ENCODE measurements around the gene ANKRD63.

ANKRD63 gene

GRCh38 chr15:40263024-40263754 lies 19.7 kb downstream of the ANKRD63 start:
- H3K4me1 ChIP-seq: no peaks in the 10 kb centered on the region
- no peaks in the 10 kb centered on the region for H3K27me3 ChIP-seq (ENCODE audit: low read depth)
- H3K4me3 ChIP-seq: no peak overlapping the region
- in situ Hi-C loops (cut with MboI; ENCODE audit: low sequenced_read_pairs): loop anchor here (25.0 kb wide), 1 partner anchor 476 kb away; the partner anchor contains the start of gene FSIP1
- no peak for DNase-seq (ENCODE audit: low spot score in 2 of 2)
- no peaks in the 10 kb centered on the region for H3K36me3 ChIP-seq (replicated peaks)
- no peaks in the 10 kb centered on the region for H3K9me3 ChIP-seq

- in situ Hi-C loops (cut with MboI; ENCODE audit: low sequenced_read_pairs): loop anchor here (25.0 kb wide), 1 partner anchor 472 kb away; the partner anchor contains the start of gene FSIP1
- Histone ChIP-seq H3K4me1 (no peaks in the 10 kb centered on the region), H3K4me3 (no peak overlapping the region), H3K27me3 (ENCODE audit: low read depth) (no peaks in the 10 kb centered on the region), H3K9me3 (no peaks in the 10 kb centered on the region), H3K36me3 (replicated peaks) (no peaks in the 10 kb centered on the region)
- no peak for DNase-seq (ENCODE audit: low spot score in 2 of 2)
These were observed 23.8 kb downstream of the ANKRD63 start for GRCh38 chr15:40259021-40259420.

DNA sequence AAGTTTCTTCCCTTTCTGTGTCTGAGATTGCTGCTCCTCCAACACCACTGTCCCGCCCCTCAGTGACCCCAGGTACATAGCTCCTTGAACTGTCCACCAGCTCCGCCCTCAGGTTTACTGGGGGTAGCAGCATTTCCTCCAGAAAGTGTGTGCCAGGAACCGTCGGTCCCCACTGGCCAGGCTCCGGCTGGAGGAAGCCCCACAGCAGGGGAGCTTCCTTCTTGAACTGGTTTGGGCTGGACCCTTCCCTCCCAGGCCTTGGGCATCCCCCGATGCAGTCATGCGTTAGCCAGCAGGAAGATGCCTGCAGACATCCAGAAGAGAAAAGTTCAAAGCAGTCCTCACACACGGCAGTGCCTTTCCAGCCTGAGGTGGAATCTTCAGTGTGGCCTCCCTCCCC lies 24.3 kb downstream of the ANKRD63 start:
- Histone ChIP-seq H3K36me3 (replicated peaks) (no peaks in the 10 kb centered on the region), H3K4me1 (no peaks in the 10 kb centered on the region), H3K4me3 (no peak overlapping the region), H3K9me3 (no peaks in the 10 kb centered on the region), H3K27me3 (ENCODE audit: low read depth) (no peaks in the 10 kb centered on the region)
- DNase-seq (ENCODE audit: low spot score in 2 of 2): no peak
- in situ Hi-C loops (cut with MboI; ENCODE audit: low sequenced_read_pairs): loop anchor here (25.0 kb wide), 1 partner anchor 471 kb away; the partner anchor contains the start of gene FSIP1

DNA sequence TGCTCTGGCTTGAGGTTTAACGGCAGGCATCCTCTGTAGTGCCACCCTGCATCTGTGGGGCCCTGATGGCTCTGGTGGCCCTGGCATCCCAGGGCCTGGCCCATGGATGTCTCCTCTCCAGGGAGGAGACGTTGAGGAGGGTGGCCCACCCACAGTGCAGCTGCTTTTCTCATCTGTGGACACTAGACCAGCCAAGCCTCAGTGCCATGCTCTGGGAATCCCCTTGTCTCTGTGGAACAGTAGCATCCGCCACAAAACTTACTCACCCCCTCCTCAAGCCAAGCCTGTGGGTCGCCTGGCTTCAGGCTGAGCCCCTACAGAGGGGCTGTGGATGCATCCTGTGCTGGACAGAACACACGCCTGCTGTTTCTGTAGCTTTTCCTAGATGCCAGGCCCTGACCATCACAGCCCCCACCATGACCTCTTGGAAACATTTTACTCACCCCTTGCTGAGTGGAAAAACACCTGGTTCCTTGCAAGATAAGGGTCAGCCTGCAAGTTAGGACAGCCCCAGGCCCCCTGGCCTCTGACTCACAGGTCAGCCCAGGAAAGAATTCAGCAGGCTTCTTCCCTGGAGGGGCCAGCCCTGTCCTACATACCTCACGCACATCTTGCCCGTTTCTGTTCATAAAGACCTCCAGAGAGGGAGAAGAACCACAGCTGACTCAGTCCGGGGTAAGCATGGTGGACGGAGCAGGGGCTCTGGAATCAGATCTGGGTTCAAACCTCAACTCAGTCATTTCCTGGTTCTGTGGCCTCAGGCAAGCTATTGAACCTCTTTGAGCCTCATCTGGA lies 25.0 kb downstream of the ANKRD63 start:
- no peak for DNase-seq (ENCODE audit: low spot score in 2 of 2)
- Histone ChIP-seq H3K4me3 (no peak overlapping the region), H3K4me1 (peaks cover 5% of the 10 kb centered on the region), H3K9me3 (no peaks in the 10 kb centered on the region), H3K27me3 (ENCODE audit: low read depth) (no peaks in the 10 kb centered on the region), H3K36me3 (replicated peaks) (no peaks in the 10 kb centered on the region)
- in situ Hi-C loops (cut with MboI; ENCODE audit: low sequenced_read_pairs): loop anchor here (25.0 kb wide), 1 partner anchor 471 kb away; the partner anchor contains the start of gene FSIP1

- H3K36me3 ChIP-seq (replicated peaks): no peaks in the 10 kb centered on the region
- peaks cover 8% of the 10 kb centered on the region for H3K4me1 ChIP-seq
- no peak overlapping the region for H3K4me3 ChIP-seq
- no peaks in the 10 kb centered on the region for H3K27me3 ChIP-seq (ENCODE audit: low read depth)
- no peak for DNase-seq (ENCODE audit: low spot score in 2 of 2)
- no peaks in the 10 kb centered on the region for H3K9me3 ChIP-seq
- in situ Hi-C loops (cut with MboI; ENCODE audit: low sequenced_read_pairs): loop anchor here (25.0 kb wide), 1 partner anchor 469 kb away; the partner anchor contains the start of gene FSIP1
These were observed 26.1 kb downstream of the ANKRD63 start for GRCh38 chr15:40256638-40257235.

GRCh38 chr15:40255033-40255432 lies 27.8 kb downstream of the ANKRD63 start:
- no peak overlapping the region for H3K4me3 ChIP-seq
- no peaks in the 10 kb centered on the region for H3K36me3 ChIP-seq (replicated peaks)
- H3K9me3 ChIP-seq: no peaks in the 10 kb centered on the region
- no peak for DNase-seq (ENCODE audit: low spot score in 2 of 2)
- peaks cover 8% of the 10 kb centered on the region for H3K4me1 ChIP-seq
- no peaks in the 10 kb centered on the region for H3K27me3 ChIP-seq (ENCODE audit: low read depth)
- in situ Hi-C loops (cut with MboI; ENCODE audit: low sequenced_read_pairs): loop anchor here (25.0 kb wide), 1 partner anchor 468 kb away; the partner anchor contains the start of gene FSIP1

DNA sequence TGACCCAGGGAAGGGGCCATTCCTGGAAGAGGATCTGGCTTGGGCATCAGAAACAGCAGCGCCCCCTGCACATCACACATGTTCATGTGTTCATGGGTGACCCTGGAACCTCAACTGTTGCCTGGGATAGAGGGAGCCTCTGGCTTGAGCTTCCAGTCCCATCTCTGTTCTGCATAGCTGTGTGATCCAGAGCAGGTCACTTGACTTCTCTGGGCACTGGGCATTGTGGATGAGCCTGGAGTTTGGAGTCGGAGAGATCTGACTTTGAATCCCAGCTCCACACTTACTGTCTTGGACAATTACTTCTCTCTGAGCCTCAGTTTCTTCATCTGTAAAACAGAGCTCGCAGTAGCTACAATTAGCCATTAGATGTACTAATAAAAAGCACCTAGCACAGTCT lies 28.4 kb downstream of the ANKRD63 start:
- Histone ChIP-seq H3K36me3 (replicated peaks) (no peaks in the 10 kb centered on the region), H3K9me3 (no peaks in the 10 kb centered on the region), H3K4me1 (peaks cover 8% of the 10 kb centered on the region), H3K4me3 (no peak overlapping the region), H3K27me3 (ENCODE audit: low read depth) (no peaks in the 10 kb centered on the region)
- in situ Hi-C loops (cut with MboI; ENCODE audit: low sequenced_read_pairs): loop anchor here (25.0 kb wide), 1 partner anchor 467 kb away; the partner anchor contains the start of gene FSIP1
- DNase-seq (ENCODE audit: low spot score in 2 of 2): no peak

DNA sequence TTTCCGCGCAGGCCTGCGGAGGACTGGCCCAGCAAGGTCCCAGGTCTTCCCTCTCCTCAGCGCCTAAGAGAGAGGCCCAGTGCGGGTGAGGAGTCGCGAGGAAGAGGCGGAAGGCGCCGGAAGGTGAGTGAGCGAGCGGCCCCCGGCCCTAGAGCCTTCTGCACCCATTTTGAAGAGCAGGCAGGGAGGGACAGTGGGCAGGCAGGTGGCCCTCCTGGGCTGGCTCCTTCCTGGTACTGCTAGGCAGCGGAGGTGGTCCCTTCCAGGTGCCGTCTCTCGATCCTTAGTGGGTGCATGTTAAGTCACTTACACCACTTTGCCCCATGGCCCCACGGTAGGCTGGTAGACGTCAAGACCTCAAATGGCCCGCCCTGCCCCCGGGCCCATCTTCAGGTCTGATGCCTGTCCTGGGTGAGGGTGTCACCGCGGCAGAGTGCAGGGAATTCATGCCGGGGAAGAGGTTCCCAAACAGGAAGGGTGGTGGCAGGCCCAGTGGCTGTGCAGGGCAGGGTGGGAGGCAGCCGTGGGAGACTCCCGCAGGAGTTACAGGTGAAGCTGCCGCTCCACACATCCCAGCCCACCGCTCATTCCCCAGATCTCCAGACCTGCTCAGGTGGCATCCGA lies 29.6 kb downstream of the ANKRD63 start:
- H3K4me3 ChIP-seq: peak overlapping the region; percentile 28
- H3K27me3 ChIP-seq (ENCODE audit: low read depth): no peaks in the 10 kb centered on the region
- no peak for DNase-seq (ENCODE audit: low spot score in 2 of 2)
- in situ Hi-C loops (cut with MboI; ENCODE audit: low sequenced_read_pairs): loop anchor here (25.0 kb wide), 1 partner anchor 466 kb away; the partner anchor contains the start of gene FSIP1
- no peaks in the 10 kb centered on the region for H3K9me3 ChIP-seq
- peaks cover 8% of the 10 kb centered on the region for H3K4me1 ChIP-seq
- H3K36me3 ChIP-seq (replicated peaks): no peaks in the 10 kb centered on the region

GRCh38 chr15:40252438-40253166 lies 30.3 kb downstream of the ANKRD63 start:
- no peaks in the 10 kb centered on the region for H3K27me3 ChIP-seq (ENCODE audit: low read depth)
- H3K9me3 ChIP-seq: no peaks in the 10 kb centered on the region
- in situ Hi-C loops (cut with MboI; ENCODE audit: low sequenced_read_pairs): loop anchor here (25.0 kb wide), 1 partner anchor 465 kb away; the partner anchor contains the start of gene FSIP1
- peaks cover 8% of the 10 kb centered on the region for H3K4me1 ChIP-seq
- DNase-seq (ENCODE audit: low spot score in 2 of 2): peak in 1 of 2 experiments; percentile 58
- H3K36me3 ChIP-seq (replicated peaks): no peaks in the 10 kb centered on the region
- H3K4me3 ChIP-seq: peak overlapping the region; percentile 28

- no peak for DNase-seq (ENCODE audit: low spot score in 2 of 2)
- Histone ChIP-seq H3K4me1 (peaks cover 8% of the 10 kb centered on the region), H3K4me3 (no peak overlapping the region), H3K9me3 (no peaks in the 10 kb centered on the region), H3K27me3 (ENCODE audit: low read depth) (no peaks in the 10 kb centered on the region), H3K36me3 (replicated peaks) (no peaks in the 10 kb centered on the region)
- in situ Hi-C loops (cut with MboI; ENCODE audit: low sequenced_read_pairs): loop anchor here (25.0 kb wide), 1 partner anchor 465 kb away; the partner anchor contains the start of gene FSIP1
These were observed 30.8 kb downstream of the ANKRD63 start for GRCh38 chr15:40252141-40252437.

DNA sequence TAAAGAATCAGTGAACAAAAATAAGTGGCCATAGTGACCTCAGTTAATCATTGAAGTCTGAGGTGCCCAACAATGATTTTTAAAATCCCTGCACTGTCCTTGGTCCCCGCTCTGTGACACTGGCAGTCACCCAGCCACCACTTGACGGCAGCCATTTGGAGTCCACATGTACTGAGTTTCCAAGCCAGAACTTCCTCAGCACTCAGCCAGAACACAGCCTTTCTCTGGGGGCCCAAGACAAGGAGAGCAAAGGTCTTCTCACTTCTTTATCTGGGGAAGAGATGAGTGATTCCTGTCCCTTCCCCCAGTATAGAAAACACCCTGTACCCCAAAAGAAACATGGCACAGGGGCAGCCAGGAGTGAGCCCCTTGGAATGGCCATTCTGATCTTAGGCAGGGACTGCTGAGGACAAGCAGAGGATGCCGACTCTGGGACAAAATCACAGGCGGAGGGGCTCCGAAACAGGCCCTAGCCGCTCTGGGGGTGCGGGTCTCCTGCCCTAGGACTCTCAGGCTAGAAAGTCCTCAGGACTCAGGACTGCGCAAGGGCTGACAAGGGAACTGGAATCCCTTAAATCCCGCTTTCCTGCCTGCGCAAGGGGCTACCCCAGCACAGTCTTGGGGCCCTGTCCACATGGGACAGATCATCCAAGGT lies 31.3 kb downstream of the ANKRD63 start:
- in situ Hi-C loops (cut with MboI; ENCODE audit: low sequenced_read_pairs): loop anchor here (25.0 kb wide), 1 partner anchor 464 kb away; the partner anchor contains the start of gene FSIP1
- DNase-seq (ENCODE audit: low spot score in 2 of 2): no peak
- Histone ChIP-seq H3K4me1 (peaks cover 8% of the 10 kb centered on the region), H3K9me3 (no peaks in the 10 kb centered on the region), H3K4me3 (no peak overlapping the region), H3K27me3 (ENCODE audit: low read depth) (no peaks in the 10 kb centered on the region), H3K36me3 (replicated peaks) (no peaks in the 10 kb centered on the region)

DNA sequence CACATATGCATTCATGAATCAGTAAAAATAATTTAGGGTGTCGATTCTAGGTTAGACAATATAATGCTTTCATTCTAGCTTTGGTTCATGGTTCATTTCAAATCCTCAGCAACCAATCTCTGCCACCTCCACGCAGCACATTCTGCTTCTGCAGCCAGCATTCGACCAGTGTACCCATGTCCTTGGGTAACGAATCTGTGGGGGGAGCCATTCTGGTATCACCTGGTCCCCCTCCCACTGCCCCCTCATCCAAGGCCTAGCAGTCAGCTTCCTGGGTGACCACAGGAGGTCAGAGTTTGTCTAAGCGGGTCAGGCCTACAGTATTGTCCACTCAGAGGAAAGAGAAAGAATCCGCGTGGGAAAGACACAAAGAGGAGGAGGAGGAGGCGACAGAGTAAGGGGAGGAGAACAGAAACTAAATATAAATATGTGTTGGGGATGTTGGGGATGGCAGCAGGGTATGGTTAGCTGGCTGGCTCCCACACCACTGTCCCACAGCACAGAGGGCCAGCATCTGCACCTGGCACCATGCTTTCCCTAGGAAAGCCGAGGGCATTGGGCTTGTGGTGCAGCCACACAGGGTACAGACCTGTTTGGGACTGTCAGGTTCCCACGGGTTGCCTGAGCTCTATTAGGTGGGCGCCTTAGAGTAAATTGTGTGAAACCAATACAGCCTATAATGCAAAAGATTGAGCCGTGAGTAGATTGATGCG lies 31.9 kb downstream of the ANKRD63 start:
- no peak for DNase-seq (ENCODE audit: low spot score in 2 of 2)
- no peaks in the 10 kb centered on the region for H3K36me3 ChIP-seq (replicated peaks)
- H3K4me3 ChIP-seq: no peak overlapping the region
- no peaks in the 10 kb centered on the region for H3K27me3 ChIP-seq (ENCODE audit: low read depth)
- in situ Hi-C loops (cut with MboI; ENCODE audit: low sequenced_read_pairs): loop anchor here (25.0 kb wide), 1 partner anchor 464 kb away; the partner anchor contains the start of gene FSIP1
- peaks cover 8% of the 10 kb centered on the region for H3K4me1 ChIP-seq
- H3K9me3 ChIP-seq: no peaks in the 10 kb centered on the region

All from HAP-1 (cell line).